ENCODE results near the gene RMRP.
"Not testable (repeated sequence)": the region's sequence is repeated elsewhere in the genome, so short reads cannot be mapped to it uniquely, and the experiment has no call there.

Gene RMRP

DNA sequence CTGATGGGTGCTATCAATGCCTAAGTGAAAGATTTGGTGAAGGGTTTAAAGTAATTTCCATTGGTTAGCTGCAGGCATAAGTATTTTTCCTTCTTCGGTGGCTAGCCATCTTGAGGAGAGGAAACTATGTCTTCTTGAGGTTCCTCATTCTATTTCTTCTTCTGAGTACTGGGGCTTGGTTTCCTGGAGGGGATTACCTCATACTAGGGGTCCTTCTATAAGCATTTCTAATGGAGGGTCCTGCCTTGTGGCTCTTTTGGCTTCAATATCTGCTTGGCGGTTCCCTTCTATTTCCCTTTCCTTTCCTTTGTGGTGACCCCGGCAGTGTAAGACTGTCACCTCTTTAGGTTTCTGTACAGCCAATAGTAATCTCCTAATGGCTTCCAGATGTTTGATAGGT lies 16.3 kb downstream of the RMRP start:
- DNase-seq (ENCODE audit: low spot score): not testable (repeated sequence)

DNA sequence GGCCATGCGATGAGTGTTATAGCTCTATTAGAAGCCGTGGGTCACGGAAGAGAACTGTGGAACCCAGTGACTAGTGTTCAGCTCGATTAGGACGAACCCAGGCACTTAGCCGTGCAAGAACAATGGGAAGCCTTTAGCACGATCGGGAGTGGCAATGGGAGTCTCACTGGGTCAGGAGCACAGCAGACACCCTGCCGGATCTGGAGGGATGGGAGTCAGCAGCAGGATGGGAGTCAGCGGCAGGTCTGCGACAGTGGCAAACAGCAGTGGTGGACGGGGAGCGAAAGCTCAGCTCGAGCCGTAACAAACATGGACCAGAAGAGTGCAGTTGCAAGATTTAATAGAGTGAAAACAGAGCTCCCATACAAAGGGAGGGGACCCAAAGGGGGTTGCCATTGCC lies 17.4 kb downstream of the RMRP start:
- not testable (repeated sequence) for DNase-seq (ENCODE audit: low spot score)

DNA sequence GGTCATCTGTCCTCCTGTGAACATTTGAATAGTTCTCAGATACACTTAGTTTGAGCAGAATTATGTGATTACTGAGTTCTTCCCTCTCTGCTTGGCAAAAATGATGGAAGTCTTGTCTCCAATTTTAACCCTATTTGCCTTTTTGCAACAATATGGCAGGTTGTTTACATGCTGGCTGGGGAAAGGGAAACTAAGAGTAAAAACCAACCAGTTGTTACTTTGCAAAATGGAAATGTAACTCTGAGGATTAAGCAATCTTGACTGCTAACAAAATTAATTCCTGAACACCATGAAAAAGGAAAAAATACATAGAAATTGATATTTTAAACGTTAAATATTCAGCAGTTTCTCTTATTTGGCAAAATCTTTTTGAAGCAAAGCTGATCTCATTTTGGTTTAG lies 18.2 kb downstream of the RMRP start:
- no peak for DNase-seq (ENCODE audit: low spot score)

DNA sequence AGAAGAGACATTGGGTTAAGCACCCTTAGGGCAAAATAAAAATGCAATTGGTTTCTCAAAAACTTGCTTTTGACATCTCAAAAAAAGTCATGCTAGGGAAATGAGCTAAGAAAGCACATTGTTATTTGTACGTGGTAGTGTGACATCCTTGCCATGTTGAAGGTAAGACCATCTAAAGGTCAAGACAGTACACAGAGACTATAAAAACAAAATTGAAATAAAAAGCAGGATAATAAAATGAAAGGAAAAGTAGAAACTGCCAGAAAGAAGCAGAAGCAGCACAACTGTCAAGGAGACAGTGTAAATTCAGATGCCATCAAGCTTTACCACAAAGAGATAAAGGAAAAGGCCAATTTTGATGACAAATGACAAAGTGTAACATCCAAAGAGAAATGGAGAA lies 18.6 kb downstream of the RMRP start:
- DNase-seq (ENCODE audit: low spot score): not testable (repeated sequence)

DNA sequence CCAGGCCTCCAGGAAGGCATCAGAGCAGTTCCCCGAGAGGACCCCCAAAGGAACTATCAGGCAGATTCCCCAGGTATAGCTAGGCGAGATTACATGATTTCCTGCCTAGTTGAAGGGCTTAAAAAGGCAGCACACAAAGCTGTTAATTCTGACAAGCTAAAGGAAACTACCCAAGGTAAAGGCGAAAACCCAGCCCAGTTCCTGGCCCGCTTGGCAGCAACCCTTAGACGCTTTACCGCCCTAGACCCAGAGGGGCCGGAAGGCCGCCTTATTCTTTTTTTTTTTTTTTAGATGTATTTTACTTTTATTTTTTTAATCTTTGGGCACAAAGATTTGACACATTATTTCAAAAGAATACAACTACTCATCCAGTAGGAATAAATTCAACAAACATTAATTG lies 19.1 kb downstream of the RMRP start:
- not testable (repeated sequence) for DNase-seq (ENCODE audit: low spot score)

DNA sequence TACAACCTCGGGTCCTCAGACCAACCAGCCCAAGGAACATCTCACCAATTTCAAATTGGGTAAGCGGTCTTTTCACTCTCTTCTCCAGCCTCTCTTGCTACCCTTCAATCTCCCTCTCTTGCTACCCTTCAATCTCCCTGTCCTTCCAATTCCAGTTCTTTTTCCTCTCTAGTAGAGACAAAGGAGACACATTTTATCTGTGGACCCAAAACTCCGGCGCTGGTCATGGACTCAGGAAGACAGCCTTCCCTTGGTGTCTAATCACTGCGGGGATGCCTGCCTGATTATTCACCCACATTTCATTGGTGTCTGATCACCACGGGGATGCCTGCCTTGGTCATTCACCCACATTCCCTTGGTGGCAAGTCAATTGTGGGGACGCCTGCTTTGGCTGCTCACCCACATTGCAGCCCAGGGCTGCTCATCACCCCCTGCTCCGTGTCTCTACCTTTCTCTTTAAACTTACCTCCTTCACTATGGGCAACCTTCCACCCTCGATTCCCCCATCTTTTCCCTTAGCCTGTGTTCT lies 20.3 kb downstream of the RMRP start:
- DNase-seq (ENCODE audit: low spot score): not testable (repeated sequence)

DNA sequence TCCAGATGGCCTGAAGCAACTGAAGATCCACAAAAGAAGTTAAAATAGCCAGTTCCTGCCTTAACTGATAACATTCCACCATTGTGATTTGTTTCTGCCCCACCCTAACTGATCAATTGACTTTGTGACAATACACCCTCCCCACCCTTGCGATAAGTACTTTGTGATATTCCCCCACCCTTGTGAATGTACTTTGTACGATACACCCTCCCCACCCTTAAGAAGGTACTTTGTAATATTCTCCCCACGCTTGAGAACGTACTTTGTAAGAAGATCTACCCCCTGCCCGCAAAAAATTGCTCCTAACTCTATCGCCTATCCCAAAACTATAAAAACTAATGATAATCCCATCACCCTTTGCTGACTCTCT lies 21.0 kb downstream of the RMRP start:
- not testable (repeated sequence) for DNase-seq (ENCODE audit: low spot score)

DNA sequence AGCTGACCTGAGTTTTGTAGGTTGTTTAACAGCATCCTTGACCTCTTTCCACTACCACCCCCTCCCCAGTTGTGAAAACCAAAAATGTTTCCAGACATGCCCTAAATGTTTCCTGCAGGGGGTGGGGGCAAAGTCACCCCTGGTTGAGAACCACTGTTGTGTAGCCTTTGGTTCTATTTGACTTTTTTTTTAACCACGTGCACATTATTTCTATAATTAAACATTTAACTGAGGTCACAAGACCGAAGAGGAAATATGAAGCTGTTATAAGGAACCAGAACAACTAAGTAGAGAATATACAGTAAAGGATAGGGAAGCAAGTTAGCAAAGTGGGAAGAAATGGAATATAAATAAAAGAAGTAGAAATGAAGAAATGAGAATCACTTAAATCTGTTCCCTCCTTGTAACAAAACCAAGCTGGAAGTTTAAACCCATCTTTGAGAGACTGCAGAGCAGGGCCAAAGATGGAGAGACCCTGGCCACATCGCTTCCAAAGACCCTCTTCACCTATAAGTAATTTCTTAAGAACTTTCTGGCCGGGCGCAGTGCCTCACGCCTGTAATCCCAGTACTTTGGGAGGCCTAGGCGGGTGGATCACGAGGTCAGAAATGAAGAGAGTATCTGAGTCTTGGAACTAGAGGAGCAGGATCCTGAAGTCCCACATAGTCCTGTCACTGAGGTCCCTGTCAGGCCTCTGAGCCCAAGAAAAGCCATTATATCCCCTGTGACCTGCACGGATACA lies 21.5 kb downstream of the RMRP start:
- no peak for DNase-seq (ENCODE audit: low spot score)

DNA sequence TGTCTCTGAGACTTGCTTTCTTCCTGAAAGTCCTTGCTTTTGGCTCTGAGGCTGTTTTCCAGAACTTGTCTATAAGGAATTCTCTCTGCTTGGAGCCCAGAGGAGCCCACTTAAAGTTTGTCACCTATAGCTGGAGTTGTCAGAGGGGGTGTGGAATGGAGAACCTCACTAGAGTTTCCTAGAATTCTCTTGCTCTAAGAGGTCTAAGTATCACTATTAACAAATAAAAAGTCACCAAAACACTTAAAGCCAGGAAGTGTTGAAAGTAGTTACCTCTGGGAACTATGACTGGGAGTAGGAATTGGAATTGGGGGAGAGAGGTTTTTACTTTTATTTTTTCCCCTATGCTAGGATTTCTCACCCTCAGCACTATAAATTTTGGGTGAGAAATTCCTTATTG lies 22.1 kb downstream of the RMRP start:
- DNase-seq (ENCODE audit: low spot score): no peak

DNA sequence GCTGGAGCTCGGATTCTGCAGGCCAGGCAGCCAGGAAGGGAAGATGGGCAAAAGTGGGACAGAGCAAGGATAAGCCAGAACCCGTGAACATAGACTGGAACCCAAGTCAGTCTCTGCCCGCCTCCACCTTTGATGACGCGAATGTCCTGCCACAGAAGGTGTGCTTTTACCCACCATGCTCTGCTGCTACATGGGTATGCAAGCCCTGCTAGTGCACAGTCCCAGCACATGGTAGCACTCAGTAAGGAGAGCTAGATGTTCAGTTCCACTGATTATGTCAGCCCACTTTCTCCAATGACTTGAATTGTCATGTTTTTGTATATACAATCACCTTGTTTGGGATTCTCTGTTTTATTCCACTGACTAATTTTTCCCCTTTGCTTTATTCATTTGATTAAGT lies 28.2 kb downstream of the RMRP start:
- no peak for DNase-seq (ENCODE audit: low spot score)

DNA sequence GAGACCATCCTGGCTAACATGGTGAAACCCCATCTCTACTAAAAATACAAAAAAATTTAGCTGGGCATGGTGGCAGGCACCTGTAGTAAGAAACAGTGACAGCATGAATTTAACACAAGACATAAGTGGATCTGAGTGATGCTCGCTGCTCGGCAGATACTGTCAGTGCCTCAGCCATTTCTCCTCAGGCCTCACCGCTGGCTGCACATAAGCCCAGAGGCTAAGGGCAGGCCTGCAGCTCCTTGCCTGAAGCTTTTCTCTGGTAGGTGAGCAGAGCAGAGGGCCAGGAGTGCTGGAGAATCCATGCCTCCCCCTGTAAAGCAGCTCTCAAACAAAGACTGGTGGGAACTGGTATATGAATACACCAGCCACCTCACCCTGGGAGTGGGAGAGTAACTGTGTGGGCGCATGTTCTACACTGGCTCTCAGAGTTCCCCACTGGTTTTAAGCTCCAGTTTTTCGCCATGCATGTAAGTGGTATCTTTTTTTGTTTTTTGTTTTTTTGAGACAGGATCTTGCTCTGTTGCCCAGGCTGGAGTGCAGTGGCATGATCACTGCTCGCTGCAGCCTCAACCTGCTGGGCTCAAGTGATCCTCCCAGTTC lies 29.3 kb downstream of the RMRP start:
- DNase-seq (ENCODE audit: low spot score): no peak

DNA sequence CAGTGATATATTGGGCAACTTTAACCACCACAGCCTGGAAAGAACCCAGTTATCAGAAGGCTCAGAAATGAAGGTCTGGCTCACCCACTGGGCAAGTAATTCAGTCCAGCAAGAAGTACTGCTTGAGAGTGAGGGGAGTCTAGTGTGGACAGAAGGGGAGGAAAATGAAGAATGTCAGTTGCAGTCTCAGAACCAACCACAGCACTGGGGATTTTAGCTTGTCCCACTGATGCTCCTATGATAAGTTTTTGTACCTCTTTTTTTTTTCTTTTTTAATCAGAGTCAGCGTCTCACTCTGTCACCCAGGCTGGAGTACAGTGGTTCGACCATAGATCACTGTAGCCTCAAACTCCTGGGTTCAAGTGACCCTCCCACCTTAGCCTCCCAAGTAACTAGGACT lies 30.2 kb downstream of the RMRP start:
- no peak for DNase-seq (ENCODE audit: low spot score)

DNA sequence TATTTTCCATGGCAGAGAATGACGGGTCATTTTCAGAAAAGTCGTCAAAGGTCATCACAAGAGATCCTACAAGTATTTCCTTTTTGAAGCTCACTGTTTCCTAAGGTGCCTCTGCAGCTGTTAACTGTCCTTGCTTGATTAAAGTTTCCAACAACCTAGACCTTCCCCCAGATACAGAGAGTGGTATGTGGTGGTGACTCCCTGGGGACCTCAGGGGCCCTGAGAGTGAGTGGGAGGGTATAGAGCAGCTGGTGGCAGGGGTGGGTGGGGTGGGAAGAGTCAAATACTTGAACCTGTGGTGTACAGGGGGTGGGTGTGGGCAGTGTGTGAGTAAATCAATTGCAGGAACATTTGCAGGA lies 38.0 kb downstream of the RMRP start:
- DNase-seq (ENCODE audit: low spot score): no peak

DNA sequence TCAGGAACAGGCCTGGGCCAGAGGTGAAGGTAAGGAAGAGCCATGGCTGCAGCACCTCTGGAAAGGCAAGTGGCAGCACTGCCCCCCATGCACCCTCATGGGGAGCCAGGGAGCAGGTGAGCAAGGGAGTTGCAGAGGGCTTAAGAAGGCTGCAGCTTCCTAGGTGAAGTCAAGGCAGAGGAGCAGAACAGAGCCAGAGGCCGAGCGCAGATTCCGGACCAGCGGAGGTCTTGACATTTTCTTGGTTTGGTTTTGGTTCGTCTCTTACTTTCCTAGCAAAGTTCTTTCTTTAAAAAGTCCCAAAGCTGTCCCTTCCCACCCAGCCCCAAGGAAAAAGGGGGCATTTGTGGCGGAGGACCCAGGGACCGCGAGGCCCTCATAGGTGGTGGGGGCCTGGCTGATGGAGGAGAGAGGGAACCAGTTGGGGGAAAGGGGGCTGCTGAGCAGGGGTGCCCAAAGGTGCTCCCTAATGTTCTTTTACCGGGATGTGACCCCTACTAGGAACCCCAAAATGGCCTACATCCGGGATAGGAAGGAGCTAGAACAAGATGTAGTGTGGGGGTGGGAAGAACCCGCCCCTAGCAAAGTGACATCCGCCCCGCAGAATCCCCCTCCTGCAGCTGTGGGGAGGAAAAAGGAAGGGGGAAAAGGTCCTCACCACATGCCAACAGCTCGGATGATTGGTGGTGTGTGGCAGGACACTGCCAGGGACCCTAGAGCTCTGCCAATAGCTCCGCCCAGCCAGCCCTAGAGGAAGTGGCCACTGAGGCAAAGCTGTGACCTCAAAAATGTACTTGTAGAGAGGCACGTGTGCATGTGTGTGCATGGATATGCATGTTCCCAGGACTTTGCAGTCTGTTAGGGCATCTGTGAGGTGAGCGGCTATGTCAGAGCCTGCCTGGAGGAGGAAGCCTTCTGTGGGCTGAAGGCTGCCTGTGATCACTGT lies 38.7 kb downstream of the RMRP start:
- no peak for DNase-seq (ENCODE audit: low spot score)

DNA sequence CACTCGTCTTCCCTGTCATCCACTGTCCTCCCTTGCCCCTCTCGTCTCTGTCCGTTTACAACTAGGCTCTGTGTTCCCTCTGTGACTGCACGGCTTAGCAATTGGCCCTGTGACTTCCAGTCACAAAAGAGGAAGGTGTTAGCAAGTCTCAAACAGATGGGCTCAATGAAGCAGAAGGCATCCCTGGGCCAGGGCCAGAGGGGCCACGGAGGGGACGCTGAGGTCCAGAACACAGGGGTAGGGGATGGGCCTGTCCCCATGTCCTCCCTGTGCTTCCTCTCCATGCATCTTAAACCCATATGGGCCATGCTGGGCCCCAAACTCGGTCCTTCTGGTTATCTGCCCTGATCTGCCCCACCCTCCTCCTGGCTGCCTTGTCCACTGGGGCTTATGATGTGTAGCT lies 39.5 kb downstream of the RMRP start, which contains the start of gene CD72:
Gene CD72, minus strand, starts transcription at position 89 of the 403 bp plus-strand sequence. CDS start 110 bp downstream, outside the sequence.
- no peak for DNase-seq (ENCODE audit: low spot score)

DNA sequence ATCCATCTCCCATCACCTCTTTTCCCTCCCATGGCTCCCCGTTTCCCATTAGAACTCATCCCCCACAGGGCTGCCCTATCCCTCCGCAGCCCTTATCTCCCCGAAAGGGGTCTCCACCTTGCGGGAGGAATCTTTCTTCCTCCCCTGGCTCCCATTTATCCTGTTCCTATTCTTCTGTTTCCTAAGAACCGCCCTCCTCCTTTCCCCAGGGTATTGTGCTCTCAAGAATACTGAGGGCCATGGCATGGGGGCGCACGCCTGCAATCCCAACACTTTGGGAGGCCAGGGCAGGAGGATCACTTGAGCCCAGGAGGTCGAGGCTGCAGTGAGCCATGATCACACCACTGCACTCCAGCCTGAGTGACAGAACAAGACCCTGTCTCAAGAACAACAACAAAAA lies 40.3 kb downstream of the RMRP start:
- no peak for DNase-seq (ENCODE audit: low spot score)

DNA sequence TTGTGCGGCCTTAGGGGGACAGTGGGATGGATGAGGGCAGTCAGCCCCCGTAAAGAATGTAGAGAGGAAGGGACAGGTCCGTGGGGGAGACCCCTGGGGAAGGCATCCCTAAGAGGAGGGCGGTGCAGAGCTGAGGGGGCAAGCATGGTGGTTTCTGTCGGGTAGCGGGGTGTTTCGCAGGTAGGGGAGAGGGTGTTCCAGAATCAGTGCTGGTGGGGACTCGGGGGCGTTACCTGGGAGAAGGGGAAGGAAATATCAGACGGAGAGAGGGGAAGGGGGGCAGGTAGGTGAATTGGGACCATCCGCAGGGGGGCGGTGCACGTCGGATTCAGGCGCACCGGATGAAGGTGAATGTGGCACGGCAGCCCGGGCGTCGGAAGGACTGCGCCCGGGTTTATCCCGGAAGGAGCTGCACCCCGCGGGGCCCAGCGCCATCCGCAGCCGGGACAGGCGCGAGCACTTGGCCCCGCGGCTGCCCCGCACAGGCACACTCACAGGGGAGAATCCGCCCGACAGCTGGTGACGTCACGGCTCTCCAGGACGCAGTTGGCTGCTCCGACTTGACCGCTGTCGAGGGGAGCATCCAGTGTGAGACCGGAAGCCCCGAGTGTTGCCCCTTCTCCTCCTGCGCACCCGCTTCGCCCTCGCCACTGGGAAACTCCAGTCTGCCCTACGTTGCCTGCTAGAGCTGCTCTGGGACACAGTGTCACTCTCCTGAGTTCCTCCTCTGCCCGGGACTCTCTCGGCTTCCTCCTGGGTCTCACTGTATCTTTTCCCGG lies 40.9 kb downstream of the RMRP start:
- peak; percentile 68 for DNase-seq (ENCODE audit: low spot score)

DNA sequence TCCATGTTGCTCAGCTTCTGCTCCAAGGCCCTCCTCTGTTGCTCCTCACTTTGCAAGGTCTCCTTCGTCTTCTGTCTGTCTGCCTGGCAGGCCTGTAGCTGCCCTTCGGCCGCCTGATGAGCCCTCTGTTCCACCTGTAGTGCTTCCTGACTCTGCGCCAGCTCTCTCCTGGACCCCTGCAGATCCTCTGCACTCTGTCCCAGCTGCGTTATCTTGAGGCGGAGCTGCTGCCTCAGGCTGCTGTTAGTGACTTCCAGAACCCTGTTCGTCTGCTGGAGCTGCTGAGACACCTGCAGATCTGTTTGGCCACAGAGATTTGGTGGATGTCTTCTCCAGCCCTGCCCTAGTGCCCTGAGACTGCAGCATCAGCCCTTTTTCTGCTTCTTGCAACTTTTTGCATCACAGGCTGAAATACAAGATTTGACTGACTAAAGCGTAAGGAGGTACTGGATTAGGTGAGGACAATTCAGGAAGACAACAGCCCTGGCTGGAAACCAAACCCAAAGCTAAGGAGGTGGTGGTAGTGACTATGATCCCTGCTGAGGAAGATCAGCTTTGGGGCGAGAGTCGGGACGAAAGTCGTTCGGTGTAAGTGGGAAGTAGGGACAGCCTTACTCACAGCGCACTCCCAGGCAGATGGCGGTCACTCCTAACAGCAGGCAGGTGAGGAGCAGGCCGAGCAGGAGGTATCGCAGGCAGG lies 41.7 kb downstream of the RMRP start:
- no peak for DNase-seq (ENCODE audit: low spot score)

DNA sequence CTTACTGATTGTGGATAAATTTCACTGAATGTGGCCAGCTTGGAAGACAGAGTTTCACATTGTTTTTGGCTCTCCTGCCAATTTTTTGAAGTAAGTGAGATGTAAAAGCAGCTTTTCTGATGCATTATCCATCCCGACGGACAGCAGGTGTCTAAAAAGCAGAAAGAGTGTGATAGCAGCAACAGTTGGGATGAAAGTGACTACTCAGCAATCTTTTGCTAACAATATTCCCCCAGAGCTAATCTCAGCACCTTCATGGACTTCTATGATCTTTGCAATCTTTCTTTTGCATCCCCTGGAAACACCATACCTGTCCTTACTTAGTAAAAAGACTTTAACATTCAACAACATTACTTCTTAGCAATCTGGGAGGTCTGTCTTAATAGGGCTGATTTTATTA lies 45.0 kb downstream of the RMRP start:
- DNase-seq (ENCODE audit: low spot score): no peak

DNA sequence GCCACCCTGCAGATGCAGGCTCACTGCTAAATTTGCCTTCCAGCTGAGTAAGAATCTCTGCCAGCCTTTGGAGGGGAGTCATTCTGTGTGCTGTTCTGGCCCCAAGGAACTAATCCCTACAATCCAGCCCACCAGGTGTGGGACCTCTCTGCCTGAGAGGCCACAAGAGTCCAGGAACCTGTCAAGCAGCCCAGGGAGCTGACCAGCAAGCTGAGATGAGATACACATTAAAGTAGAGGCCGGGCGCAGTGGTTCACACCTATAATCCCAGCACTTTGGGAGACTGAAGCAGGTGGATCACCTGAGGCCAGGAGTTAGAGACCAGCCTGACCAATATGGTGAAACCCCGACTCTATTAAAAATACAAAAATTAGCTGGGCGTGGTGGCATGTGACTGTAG lies 45.8 kb downstream of the RMRP start:
- not testable (repeated sequence) for DNase-seq (ENCODE audit: low spot score)

DNA sequence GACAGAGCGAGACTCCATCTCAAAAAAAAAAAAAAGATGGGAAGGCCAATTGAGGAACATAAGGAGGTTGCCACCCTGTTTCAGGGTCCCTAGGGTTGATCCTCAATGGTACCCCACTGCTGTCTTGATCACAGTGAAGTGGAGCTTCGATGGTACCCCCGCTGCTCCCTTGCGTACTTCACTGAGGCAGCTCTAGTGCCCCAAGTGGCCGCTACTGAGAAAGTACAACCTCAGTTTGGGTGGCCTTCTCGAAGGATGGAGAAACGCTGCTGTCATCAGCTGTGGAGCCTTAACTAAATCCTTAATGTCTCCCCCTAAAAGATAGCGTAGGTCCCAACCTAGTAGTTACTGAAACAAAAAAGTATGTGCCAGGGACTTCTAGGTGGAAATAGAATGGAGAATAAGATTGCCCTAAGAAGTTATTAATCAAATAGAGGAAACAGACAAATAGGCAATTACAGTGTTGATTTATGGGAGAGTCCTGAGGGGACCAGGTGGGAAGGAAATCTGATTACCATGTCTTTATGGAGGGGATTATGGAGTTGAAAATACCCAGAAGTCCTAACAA lies 46.5 kb downstream of the RMRP start:
- DNase-seq (ENCODE audit: low spot score): peak; percentile 56

Data from ecto neural progenitor cell (in vitro differentiated cells).